Mammary epithelial cell (primary cell): ENCODE data around the gene MEIKIN.

ENCODE experiments used
- EZH2 ChIP-seq: IDR thresholded peaks from 2 replicates; pipeline ENCODE4 v1.6.1; 2012; ENCODE audit warnings: low read length, inconsistent platforms, borderline replicate concordance
- TF ChIP-seq, protein P1 (sequence below), 2 donors: IDR thresholded peaks in 1 of 2; conservative IDR thresholded peaks in 1 of 2; 2 replicates each; pipeline ENCODE4 v1.5.1; 2011 to 2012; ENCODE audit warnings: inconsistent platforms in 2 of 2, low read length in 2 of 2, mild to moderate bottlenecking in 2 of 2, control low read depth in 1 of 2, low read depth in 1 of 2; ENCODE audit not compliant: insufficient read depth in 1 of 2; ENCODE audit errors: extremely low read depth in 1 of 2

DNA sequence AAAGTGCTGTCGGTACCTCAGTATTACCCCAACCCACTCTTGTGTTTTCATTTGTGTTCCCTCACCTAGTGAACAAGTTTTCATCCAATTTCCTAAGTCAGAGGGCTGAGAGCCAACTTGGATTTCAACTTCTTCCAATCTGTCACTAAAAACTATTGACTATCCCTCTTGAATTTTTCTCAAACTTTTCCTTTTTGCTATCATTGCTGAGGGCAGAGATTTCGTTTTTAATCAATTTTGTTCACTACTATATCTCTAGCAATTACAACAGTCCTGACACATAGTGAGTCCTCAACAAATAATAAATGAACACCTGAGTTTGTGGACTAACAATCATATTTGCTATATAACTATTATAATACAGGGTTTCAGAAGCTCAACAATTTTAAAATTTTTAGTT, 29.0 kb downstream of the MEIKIN start:
- no peak for TF ChIP-seq EZH2
- TF ChIP-seq, protein P1, sequence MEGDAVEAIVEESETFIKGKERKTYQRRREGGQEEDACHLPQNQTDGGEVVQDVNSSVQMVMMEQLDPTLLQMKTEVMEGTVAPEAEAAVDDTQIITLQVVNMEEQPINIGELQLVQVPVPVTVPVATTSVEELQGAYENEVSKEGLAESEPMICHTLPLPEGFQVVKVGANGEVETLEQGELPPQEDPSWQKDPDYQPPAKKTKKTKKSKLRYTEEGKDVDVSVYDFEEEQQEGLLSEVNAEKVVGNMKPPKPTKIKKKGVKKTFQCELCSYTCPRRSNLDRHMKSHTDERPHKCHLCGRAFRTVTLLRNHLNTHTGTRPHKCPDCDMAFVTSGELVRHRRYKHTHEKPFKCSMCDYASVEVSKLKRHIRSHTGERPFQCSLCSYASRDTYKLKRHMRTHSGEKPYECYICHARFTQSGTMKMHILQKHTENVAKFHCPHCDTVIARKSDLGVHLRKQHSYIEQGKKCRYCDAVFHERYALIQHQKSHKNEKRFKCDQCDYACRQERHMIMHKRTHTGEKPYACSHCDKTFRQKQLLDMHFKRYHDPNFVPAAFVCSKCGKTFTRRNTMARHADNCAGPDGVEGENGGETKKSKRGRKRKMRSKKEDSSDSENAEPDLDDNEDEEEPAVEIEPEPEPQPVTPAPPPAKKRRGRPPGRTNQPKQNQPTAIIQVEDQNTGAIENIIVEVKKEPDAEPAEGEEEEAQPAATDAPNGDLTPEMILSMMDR (conservative IDR thresholded peaks at IDR 0.05 in 1 of 2, IDR thresholded peaks at IDR 0.05 in 1 of 2; ENCODE audit: extremely low read depth in 1 of 2, insufficient read depth in 1 of 2, low read depth in 1 of 2, low read length in 2 of 2): no peak
